Type B pancreatic cell (in vitro differentiated cells): ENCODE results near the gene ARHGAP23. TPM values are rescaled to one million over a fixed set of nuclear protein-coding genes. Genes with fewer than 3 reads are reported as not detected.

Experiments used
- DNase-seq: peaks from one replicate; pipeline ENCODE4 v3.0.0; 2021; ENCODE audit warnings: mixed read lengths; ENCODE audit not compliant: unreplicated experiment; ENCODE audit errors: extremely low spot score
- H3K27ac Mint-ChIP-seq: 2 replicates; pipeline ENCODE4 v1.8.0; 2021; ENCODE audit warnings: mild to moderate bottlenecking, mixed read lengths
- H3K27me3 Mint-ChIP-seq: 2 replicates; pipeline ENCODE4 v1.8.0; 2021; ENCODE audit warnings: mixed read lengths
- H3K36me3 Mint-ChIP-seq: 2 replicates; pipeline ENCODE4 v1.8.0; 2021; ENCODE audit warnings: mixed read lengths
- H3K4me1 Mint-ChIP-seq: one replicate; pipeline ENCODE4 v1.8.0; 2021; ENCODE audit warnings: mixed read lengths; ENCODE audit not compliant: unreplicated experiment
- H3K4me3 Mint-ChIP-seq: 2 replicates; pipeline ENCODE4 v1.8.0; 2021; ENCODE audit warnings: mild to moderate bottlenecking, mixed read lengths
- H3K9me3 Mint-ChIP-seq: 2 replicates; pipeline ENCODE4 v1.8.0; 2021; ENCODE audit warnings: mixed read lengths
- total RNA-seq: library from RNA; stranded (reverse); gene quantifications from 2 replicates; pipeline ENCODE4 v1.2.1, GENCODE V29; 2021; ENCODE audit warnings: low replicate concordance
- TF ChIP-seq, protein P1 (sequence below): fragments of 200-600 bp; sonication (generic); conservative IDR thresholded peaks from 2 replicates; pipeline ENCODE4 v1.5.0; 2021; ENCODE audit warnings: antibody characterized with exemption, mild to moderate bottlenecking

ARHGAP23 gene
- total RNA-seq, 1 donor from 2014 or later = 114 TPM

DNA sequence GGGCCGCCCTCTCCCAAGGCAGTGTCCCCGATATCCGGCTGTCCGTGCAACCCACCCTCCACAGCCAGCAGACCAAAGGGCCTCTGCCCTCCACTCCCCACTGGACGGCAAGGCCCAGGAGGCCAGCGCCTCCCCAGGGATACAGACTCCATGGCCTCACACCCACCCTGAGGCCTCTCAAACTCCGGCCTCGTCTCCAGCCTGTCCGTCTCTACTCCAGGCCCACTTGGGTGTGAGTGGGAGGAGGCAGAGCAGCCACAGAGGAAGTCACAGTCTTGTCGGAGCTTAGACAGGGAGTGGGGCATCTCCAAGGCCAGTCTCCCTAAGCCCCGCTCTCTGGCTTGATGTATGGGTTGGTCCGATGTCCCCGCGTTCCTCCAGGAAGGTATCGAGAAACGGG lies 104.2 kb downstream of the ARHGAP23 start:
- no peaks in the 10 kb centered on the region for H3K9me3 Mint-ChIP-seq
- TF ChIP-seq, protein P1, sequence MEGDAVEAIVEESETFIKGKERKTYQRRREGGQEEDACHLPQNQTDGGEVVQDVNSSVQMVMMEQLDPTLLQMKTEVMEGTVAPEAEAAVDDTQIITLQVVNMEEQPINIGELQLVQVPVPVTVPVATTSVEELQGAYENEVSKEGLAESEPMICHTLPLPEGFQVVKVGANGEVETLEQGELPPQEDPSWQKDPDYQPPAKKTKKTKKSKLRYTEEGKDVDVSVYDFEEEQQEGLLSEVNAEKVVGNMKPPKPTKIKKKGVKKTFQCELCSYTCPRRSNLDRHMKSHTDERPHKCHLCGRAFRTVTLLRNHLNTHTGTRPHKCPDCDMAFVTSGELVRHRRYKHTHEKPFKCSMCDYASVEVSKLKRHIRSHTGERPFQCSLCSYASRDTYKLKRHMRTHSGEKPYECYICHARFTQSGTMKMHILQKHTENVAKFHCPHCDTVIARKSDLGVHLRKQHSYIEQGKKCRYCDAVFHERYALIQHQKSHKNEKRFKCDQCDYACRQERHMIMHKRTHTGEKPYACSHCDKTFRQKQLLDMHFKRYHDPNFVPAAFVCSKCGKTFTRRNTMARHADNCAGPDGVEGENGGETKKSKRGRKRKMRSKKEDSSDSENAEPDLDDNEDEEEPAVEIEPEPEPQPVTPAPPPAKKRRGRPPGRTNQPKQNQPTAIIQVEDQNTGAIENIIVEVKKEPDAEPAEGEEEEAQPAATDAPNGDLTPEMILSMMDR = no peak
- peaks cover 34% of the 10 kb centered on the region for H3K27me3 Mint-ChIP-seq
- no peak overlapping the region for H3K27ac Mint-ChIP-seq
- no peak for DNase-seq
- H3K36me3 Mint-ChIP-seq = no peaks in the 10 kb centered on the region
- no peak overlapping the region for H3K4me3 Mint-ChIP-seq
- peaks cover 27% of the 10 kb centered on the region for H3K4me1 Mint-ChIP-seq

GRCh38 chr17:38533241-38533640 lies 105.0 kb downstream of the ARHGAP23 start:
- Mint-ChIP-seq H3K27me3 (peaks cover 29% of the 10 kb centered on the region), H3K27ac (no peak overlapping the region), H3K36me3 (no peaks in the 10 kb centered on the region), H3K4me3 (no peak overlapping the region), H3K4me1 (peaks cover 22% of the 10 kb centered on the region), H3K9me3 (no peaks in the 10 kb centered on the region)
- no peak for DNase-seq
- TF ChIP-seq, protein P1 = no peak

DNA sequence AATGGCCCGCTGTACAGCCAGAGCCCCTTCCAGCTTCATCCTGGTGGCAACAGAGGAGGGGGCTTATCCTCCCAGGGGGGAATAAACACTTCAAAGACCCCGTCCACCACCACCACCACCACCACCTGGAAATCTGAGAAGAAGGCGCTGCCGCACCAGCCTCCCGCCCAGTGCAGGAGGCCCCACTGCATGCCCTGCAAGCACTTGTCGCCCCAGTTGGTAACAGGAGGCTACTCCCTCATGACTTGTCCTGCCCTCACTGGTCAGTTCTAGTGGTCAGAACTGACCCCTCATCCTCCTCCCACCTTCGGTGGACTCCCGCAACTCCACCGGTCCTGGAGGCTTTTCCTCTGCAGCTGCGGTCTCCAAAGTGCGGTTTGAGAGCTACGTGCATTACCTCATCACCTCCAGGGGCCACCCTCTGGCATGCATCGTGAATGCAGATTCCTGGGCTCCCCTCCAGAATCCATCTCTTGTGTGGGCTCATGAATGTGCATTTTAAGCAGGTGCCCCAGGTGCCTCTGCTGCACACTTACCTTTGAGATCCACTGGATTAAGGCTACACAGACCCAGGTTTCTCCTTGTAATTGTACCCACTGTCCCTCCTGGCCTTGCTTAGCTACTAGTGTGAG lies 105.7 kb downstream of the ARHGAP23 start:
- no peaks in the 10 kb centered on the region for H3K9me3 Mint-ChIP-seq
- H3K27me3 Mint-ChIP-seq = peaks cover 22% of the 10 kb centered on the region
- H3K4me1 Mint-ChIP-seq = peaks cover 19% of the 10 kb centered on the region
- TF ChIP-seq, protein P1 = no peak
- H3K36me3 Mint-ChIP-seq = no peaks in the 10 kb centered on the region
- DNase-seq = no peak
- no peak overlapping the region for H3K27ac Mint-ChIP-seq
- no peak overlapping the region for H3K4me3 Mint-ChIP-seq

- peaks cover 19% of the 10 kb centered on the region for H3K4me1 Mint-ChIP-seq
- no peaks in the 10 kb centered on the region for H3K9me3 Mint-ChIP-seq
- H3K27ac Mint-ChIP-seq = no peak overlapping the region
- no peak for DNase-seq
- TF ChIP-seq, protein P1 = no peak
- H3K36me3 Mint-ChIP-seq = no peaks in the 10 kb centered on the region
- no peak overlapping the region for H3K4me3 Mint-ChIP-seq
- H3K27me3 Mint-ChIP-seq = peaks cover 22% of the 10 kb centered on the region
Observed at GRCh38 chr17:38534498-38534885, 106.2 kb downstream of the ARHGAP23 start.

- peaks cover 19% of the 10 kb centered on the region for H3K27me3 Mint-ChIP-seq
- no peaks in the 10 kb centered on the region for H3K36me3 Mint-ChIP-seq
- H3K4me1 Mint-ChIP-seq = peaks cover 19% of the 10 kb centered on the region
- H3K27ac Mint-ChIP-seq = no peak overlapping the region
- no peaks in the 10 kb centered on the region for H3K9me3 Mint-ChIP-seq
- DNase-seq = no peak
- no peak overlapping the region for H3K4me3 Mint-ChIP-seq
- TF ChIP-seq, protein P1 = no peak
Observed at GRCh38 chr17:38535886-38536285, 107.6 kb downstream of the ARHGAP23 start.
